HG03575 (cell line): ENCODE results near the gene APLP2.
"Not testable (repeated sequence)": the region's sequence is repeated elsewhere in the genome, so short reads cannot be mapped to it uniquely, and the experiment has no call there.

Source experiments
- ATAC-seq: cut with Tn5 transposase; IDR thresholded peaks from one replicate; pipeline ENCODE4 v1.9.1; 2021; ENCODE audit not compliant: unreplicated experiment, insufficient number of reproducible peaks, low FRiP score; ENCODE audit errors: extremely low read depth

APLP2 gene

DNA sequence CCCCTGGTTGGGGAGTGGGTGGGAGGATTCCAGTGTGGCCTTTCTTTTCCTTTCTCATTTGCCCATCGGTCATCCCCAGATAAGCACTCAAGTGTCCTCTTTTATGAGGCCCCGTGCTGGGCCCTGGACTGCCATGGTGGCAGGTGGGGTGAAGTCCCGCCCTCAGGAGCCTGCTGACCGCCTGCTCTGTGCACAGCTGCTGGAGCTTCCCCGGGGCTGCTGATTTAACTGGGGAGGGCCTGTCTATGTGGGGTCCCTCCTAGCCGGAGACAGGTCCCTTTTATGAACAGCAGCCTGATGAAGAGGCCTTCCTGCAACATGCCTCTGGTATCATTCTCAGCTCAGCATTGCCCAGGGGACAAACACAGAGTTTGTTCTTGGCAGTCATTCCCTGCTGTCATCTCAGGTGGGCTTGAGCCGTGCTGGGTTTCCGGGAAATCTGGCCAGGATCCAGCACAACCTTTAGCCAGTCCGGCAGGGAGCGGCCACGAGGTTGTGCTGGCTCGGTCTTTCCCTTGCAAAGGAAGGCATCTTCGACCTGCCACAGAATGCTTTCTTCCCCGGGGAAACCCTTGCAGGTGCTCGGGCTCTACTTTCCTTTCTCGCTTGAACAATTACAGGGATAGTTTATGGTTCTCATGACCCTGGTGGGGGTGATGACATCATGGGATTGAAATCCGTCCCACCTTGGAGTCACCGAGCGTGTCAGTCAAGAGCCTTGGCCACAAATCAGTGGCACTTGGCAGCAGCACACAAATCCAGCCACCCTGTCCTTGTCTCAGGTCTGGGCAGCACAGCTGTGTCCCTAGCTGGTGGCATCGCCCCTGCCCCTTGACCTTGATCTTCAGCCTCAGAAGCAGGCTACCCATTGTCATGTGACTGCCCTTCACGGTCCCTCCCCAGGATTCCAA, 110.0 kb downstream of the APLP2 start:
- ATAC-seq, result no peak

DNA sequence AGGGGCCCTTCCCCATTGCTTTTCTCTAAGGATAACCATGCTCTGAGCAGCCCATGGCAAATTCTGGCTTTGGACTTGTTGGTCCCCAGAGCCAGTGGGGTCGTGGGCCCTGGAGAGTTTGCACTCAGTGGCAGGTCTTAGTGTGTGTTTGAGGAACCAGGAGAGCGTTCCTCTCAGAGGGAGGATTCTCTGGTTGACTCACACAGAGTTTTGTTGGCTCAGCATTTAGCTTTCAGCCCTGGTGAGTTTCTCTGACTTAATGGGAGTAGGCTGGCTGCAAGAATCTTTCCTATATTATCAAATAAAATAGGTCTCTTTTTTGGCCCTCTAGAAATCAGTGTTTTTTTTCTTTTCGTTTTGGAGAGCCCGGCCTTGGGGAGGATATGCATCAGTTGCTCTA, 110.8 kb downstream of the APLP2 start:
- no peak for ATAC-seq

DNA sequence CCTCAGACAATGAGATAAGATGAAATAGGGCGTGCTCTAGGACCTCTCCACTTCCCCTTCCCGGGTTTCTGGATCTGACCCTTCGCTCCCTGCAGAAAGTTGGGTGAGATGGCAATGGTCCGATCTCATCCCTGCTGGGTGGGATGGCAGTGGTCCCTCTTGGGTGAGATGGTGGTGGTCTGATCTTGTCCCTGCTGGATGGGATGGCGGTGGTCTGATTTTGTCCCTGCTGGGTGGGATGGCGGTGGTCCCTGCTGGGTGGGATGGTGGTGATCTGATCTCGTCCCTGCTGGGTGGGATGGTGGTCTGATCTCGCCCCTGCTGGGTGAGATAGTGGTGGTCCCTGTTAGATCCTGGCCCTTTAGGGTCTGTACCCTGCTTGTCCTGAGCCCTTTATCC, 111.2 kb downstream of the APLP2 start:
- no peak for ATAC-seq

DNA sequence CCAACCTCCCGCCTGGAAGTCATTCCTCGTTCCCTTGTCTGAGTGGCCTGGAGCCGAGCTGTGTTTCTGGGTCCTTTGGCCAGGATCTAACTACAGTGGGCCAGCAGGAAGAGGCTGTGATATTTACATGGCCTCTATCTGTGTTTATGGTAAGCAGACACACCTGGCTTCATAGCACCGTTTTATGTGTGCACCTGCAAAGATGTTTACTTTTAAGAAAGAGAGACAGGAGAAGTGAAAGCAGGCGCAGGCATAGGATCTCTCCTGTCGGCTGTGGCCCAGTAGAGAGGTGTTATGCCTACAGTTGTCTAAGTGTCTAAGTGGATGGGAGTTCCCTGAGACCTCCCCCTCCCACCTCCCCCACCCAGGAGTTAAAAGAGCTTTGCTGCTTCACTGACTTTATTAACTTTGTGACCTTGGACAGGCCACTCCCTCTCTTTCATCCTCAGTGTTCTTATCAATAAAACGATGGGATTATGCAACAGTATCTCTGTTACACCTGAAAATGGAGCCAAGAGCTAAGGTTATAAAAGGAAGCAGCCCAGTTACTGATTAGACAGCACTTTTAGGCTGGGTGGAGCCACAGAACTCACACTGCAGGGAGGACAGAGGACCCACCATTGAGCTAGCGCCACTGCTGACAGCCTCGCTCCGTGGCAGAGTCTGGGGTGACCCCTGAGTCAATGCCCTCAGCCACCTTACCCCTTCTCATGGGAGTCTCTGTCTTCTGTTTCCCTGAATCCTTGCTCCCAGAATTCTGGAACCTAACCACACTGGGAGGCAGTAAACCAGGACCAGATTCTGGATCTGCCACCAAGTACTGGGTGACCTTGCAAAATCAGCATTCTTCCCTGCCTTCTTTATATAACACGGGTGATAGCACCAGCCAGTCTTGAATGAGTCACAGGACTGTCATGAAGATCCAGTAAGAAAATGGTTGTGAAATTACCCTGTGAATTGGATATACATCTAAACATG, 111.9 kb downstream of the APLP2 start:
- ATAC-seq, result no peak

DNA sequence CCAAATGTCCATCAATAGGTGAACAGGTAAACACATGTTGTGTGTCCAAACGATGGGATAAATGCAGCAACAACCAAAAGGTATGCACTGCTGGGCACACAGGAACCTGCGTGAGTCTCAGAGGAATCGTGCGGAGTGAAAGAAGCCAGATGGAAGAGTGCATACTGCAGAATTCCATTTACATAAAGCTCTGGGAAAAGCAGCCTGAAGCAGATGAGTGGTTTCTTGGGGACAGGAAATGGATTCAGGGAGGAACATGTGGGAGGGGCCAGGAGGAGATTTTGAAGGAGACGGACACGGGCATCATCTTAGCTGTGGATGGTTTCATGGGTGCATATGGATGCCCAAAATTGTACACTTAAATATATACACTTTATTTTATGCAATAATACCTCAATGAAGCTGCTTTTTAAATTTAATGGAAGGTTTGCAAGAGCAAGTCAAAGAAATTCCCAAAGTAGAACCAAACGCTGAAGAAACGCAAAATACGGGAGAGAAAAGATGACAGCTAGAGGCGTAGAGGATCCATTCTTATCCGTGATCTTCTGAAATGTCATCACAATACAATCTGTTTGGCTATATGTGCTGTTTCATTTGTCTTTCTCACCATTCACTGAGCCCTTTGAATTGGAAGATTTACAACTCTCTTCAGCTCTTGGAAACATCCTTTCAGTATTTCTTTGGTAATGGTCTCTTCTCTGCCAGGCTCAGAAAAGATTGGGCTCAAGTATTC, 114.3 kb downstream of the APLP2 start:
- ATAC-seq, result no peak

DNA sequence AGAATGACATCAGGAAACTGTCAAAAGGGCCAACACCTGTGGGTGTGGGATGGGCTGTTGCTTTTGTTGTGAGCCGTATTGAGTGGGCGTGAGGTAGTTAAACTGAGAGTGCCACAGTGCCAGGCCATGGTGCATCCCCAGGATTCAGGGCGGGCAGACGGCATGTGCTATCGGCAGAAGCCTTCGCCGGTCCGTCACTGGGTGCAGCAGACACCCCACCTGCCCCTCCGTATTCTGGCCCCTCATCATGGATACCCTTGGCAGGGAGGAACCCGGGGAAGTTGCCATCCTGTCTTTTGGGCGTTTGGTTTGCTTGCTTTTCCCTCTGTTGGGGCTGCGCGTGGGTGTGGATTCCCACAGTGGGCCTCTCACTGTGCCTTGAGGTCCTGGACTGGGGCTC, 117.4 kb downstream of the APLP2 start:
- ATAC-seq, result no peak

DNA sequence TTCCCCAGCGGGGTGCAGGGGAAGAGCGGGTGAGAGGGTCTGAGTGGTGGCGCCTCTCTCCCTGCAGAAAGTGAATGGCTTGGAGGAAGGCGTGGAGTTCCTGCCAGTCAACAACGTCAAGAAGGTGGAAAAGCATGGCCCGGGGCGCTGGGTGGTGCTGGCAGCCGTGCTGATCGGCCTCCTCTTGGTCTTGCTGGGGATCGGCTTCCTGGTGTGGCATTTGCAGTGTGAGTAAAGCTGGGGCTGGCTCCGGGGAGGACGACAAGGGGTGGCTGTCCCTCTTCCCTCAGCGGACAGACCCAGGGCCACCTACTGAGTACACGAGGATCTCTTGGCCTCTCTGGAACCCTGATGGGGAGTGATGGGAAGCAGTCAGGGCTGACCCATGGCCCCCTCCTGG, 118.4 kb downstream of the APLP2 start:
- ATAC-seq, result no peak

DNA sequence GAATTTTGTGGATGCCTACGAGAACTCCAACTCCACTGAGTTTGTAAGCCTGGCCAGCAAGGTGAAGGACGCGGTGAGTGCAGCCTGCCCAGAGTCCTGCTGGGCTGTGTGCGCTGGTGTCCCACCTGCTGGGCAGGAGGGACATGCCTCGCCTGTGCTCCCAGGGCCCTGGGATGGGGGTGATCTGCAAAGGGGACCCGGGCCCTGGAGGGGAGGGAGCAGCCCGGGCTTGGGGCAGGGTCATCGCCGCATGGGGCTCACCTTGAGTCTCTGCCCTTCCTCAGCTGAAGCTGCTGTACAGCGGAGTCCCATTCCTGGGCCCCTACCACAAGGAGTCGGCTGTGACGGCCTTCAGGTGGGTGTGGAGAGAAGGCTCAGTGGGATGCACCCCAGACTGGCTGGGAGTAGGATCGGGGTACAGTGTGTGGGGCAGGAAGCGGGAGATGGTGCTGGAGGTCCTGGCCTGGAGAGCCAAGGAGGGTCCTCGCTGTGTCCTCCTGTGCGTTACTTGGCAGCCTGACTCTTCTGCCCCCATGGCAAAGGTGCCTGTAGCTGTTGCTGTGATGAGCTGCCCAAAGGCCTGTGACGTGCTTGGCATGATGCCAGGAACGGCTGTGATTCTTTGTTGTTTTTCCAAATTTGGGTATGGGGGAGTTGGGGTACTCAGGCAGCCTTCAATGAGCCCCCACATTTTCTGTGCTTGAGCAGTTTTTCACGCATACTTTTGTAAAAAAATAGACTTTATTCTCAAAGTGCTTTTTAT, 119.1 kb downstream of the APLP2 start:
- no peak for ATAC-seq

DNA sequence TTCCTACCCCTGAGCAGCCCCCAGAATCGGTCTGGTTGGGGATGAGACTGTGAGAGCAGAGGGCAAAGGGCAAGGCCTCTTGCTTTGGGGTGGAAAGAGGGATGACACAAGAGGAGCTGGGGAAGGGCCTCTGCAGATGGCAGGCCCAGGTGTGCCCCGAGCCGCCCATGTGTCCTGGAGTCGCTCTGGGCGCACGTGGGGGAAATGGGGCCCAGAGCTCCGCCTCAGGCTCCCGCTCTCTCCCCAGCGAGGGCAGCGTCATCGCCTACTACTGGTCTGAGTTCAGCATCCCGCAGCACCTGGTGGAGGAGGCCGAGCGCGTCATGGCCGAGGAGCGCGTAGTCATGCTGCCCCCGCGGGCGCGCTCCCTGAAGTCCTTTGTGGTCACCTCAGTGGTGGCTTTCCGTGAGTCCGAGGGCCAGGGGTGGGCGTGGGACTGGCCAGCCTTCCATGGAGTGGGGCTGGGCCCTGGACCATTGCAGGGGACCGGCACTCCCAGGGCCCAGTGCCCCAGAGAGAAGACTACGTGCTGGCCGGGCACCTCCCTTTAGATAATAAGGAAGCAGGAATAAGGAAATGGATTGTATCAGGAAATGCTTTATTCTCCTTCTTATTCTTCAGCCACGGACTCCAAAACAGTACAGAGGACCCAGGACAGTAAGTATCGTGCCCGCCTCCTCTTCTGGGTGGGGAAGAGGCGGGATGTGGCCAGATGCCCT, 120.0 kb downstream of the APLP2 start:
- ATAC-seq, result no peak

DNA sequence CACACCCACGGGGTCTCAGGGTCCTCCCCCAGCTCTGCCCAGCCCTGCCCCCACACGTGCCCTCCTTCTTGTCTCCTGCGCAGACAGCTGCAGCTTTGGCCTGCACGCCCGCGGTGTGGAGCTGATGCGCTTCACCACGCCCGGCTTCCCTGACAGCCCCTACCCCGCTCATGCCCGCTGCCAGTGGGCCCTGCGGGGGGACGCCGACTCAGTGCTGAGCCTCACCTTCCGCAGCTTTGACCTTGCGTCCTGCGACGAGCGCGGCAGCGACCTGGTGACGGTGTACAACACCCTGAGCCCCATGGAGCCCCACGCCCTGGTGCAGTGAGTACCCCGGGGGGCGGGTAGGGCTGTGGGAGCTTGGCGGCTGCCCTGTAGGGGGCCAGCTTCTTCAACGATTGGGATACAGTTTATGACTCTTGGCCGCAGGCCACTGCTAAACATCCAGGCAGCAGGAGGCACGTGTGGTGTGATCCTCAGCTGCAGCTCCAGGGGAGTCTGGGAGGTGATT, 120.7 kb downstream of the APLP2 start:
- no peak for ATAC-seq

DNA sequence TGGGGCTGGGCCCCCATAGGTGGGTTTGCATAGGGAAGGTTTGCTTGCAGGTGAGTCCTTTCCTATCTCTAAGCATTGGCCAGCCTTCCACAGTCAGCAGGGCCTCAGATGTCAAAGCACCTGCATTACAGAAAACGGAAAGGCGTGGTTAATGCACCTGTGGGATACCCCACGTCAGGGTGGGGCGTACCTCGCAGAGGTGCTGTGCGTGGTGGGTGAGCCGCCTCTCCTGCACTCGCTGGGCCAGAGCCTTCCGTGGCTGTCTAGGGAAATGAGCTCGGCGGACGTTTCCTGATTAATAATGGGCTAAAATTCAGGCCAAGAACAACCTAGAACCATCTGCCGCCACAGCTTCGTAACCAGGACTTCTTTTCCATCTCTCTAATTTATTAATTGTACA, 122.2 kb downstream of the APLP2 start:
- ATAC-seq, result no peak

DNA sequence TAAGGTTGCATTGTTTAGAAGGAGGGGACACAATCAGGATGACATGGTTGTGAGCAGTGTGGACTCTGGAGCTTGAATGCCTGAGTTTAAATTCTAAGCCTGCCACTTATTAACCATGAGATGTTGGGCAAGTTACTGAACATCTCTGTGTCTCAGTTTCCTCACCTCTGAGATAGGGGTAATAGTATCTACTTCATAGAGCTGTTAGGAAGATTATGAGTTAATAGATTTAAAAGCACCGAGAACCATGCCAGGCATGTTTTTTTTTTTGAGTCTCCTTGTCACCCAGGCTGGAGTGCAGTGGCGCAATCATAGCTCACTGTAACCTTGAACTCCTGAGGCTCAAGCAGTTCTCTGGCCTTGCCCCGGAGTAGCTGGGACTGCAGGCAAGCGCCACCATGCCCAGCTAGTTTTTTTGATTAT, 123.2 kb downstream of the APLP2 start:
- ATAC-seq, result no peak

DNA sequence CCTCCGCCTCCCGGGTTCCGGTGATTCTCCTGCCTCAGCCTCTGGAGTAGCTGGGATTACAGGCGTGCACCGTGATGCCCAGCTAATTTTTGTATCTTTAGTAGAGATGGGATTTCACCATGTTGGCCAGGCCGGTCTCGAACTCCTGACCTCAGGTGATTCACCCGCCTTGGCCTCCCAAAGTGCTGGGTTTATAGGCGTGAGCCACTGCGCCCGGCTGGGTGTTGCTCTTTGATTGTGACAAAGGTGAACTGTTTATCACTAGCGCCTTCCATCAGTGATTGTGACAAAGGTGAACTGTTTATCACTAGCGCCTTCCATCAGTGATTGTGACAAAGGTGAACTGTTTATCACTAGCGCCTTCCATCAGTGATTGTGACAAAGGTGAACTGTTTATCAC, 123.9 kb downstream of the APLP2 start:
- not testable (repeated sequence) for ATAC-seq
